Measurements from ENCODE around the gene MACF1.

- TF ChIP-seq, protein P1, sequence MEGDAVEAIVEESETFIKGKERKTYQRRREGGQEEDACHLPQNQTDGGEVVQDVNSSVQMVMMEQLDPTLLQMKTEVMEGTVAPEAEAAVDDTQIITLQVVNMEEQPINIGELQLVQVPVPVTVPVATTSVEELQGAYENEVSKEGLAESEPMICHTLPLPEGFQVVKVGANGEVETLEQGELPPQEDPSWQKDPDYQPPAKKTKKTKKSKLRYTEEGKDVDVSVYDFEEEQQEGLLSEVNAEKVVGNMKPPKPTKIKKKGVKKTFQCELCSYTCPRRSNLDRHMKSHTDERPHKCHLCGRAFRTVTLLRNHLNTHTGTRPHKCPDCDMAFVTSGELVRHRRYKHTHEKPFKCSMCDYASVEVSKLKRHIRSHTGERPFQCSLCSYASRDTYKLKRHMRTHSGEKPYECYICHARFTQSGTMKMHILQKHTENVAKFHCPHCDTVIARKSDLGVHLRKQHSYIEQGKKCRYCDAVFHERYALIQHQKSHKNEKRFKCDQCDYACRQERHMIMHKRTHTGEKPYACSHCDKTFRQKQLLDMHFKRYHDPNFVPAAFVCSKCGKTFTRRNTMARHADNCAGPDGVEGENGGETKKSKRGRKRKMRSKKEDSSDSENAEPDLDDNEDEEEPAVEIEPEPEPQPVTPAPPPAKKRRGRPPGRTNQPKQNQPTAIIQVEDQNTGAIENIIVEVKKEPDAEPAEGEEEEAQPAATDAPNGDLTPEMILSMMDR (IDR thresholded peaks at IDR 0.05; ENCODE audit: insufficient read depth, low read depth, low read length) = no peak
- TF ChIP-seq EZH2 (IDR thresholded peaks at IDR 0.05; ENCODE audit: insufficient read depth, low read length) = no peak
Observed at GRCh38 chr1:39426346-39426745, 221.9 kb downstream of the MACF1 start.
